HG02885 (cell line): ENCODE data around the gene RTL5.
A peak's percentile ranks its signal among the peaks of the same experiment; 100 is the strongest.

Experiments
- ATAC-seq: cut with Tn5 transposase; IDR thresholded peaks from one replicate; pipeline ENCODE4 v1.9.1; 2021; ENCODE audit warnings: mild to moderate bottlenecking; ENCODE audit not compliant: unreplicated experiment, poor library complexity

The RTL5 gene

GRCh38 chrX:72110876-72111708 lies 20.6 kb downstream of the RTL5 start:
- ATAC-seq: no peak

GRCh38 chrX:72110051-72110875 lies 21.5 kb downstream of the RTL5 start:
- no peak for ATAC-seq

GRCh38 chrX:72108666-72109065 lies 23.0 kb downstream of the RTL5 start:
- no peak for ATAC-seq

GRCh38 chrX:72107841-72108595 lies 23.7 kb downstream of the RTL5 start:
- no peak for ATAC-seq

- ATAC-seq: no peak
Observed at GRCh38 chrX:72107320-72107719, 24.4 kb downstream of the RTL5 start.

- ATAC-seq: peak; percentile 71
Observed at GRCh38 chrX:72105436-72105835, 26.3 kb downstream of the RTL5 start.

- ATAC-seq: no peak
Observed at GRCh38 chrX:72102760-72103159, 29.0 kb downstream of the RTL5 start.

GRCh38 chrX:72102126-72102525 lies 29.6 kb downstream of the RTL5 start:
- ATAC-seq: no peak

GRCh38 chrX:72101597-72102037 lies 30.1 kb downstream of the RTL5 start:
- no peak for ATAC-seq

- ATAC-seq: peak; percentile 81
Observed at GRCh38 chrX:72100824-72101351, 30.8 kb downstream of the RTL5 start.

- ATAC-seq: no peak
Observed at GRCh38 chrX:72100051-72100755, 31.5 kb downstream of the RTL5 start.

- no peak for ATAC-seq
Observed at GRCh38 chrX:72097098-72097497, 34.6 kb downstream of the RTL5 start.

GRCh38 chrX:72095370-72095769 lies 36.3 kb downstream of the RTL5 start:
- no peak for ATAC-seq

- peak; percentile 90 for ATAC-seq
Observed at GRCh38 chrX:72094894-72095293, 36.8 kb downstream of the RTL5 start.

GRCh38 chrX:72089254-72089653 lies 42.5 kb downstream of the RTL5 start:
- ATAC-seq: no peak

GRCh38 chrX:72088761-72089160 lies 43.0 kb downstream of the RTL5 start:
- ATAC-seq: no peak

GRCh38 chrX:72086995-72087394 lies 44.7 kb downstream of the RTL5 start:
- ATAC-seq: no peak

GRCh38 chrX:72084114-72084513 lies 47.6 kb downstream of the RTL5 start:
- ATAC-seq: no peak

GRCh38 chrX:72083291-72083690 lies 48.4 kb downstream of the RTL5 start:
- ATAC-seq: no peak
